GM19025 (cell line): Measurements from ENCODE around the gene TRAF2.

Experiments
- ATAC-seq: cut with Tn5 transposase; IDR thresholded peaks from one replicate; pipeline ENCODE4 v1.9.1; 2021; ENCODE audit warnings: mild to moderate bottlenecking, low read depth, moderate library complexity; ENCODE audit not compliant: unreplicated experiment

The TRAF2 gene

DNA sequence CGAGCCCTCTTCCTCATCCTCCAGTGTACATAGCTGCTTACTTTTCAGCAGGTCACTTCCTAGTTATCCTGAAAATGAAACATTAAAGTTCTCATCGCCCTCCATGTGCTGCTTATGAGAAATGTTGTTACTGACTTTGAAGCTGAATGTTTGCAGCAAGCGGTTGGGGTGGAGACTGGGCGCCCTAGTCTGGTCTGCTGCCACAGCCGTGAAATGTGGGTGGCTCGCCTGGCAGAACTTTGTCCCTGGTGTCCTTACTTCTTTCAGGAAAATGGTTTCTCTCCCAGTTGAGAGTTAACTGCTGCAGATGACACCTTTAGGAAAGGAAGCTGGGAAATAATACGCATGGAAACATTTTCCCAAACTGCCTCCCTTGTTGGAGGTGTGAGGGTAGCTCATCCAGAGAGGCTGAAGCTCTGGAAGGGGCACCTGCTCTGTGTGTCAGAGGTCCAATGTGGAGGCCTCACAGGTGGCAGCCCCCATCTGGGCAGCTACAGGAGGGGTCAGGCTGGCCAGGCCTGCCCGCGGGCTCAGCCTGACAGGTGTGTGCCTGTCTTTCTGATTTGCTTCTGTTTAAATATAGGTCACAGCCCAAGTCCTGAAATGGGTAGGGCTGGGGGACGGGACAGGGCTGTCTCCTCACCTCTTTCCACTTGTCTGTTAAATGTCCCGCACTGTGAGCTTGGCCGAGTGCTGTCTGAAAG, 24.0 kb downstream of the TRAF2 start:
- no peak for ATAC-seq

DNA sequence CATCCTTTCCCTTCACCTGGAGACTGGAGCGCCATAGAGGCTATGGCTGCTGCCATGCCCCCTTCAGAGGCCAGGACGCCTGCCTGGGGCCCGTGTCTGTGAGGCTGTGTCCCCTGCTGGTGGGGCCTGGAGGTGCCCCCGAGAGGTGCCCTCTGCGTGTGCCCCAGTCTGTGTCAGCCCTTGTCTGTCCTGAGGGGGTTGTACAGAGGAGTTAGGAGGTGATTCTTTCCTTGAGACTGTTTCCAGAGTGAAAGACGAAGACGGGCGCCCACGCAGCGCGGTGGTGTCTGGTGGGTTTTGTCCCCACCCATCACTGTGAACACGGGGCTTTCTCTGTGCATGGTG, 24.6 kb downstream of the TRAF2 start:
- no peak for ATAC-seq

DNA sequence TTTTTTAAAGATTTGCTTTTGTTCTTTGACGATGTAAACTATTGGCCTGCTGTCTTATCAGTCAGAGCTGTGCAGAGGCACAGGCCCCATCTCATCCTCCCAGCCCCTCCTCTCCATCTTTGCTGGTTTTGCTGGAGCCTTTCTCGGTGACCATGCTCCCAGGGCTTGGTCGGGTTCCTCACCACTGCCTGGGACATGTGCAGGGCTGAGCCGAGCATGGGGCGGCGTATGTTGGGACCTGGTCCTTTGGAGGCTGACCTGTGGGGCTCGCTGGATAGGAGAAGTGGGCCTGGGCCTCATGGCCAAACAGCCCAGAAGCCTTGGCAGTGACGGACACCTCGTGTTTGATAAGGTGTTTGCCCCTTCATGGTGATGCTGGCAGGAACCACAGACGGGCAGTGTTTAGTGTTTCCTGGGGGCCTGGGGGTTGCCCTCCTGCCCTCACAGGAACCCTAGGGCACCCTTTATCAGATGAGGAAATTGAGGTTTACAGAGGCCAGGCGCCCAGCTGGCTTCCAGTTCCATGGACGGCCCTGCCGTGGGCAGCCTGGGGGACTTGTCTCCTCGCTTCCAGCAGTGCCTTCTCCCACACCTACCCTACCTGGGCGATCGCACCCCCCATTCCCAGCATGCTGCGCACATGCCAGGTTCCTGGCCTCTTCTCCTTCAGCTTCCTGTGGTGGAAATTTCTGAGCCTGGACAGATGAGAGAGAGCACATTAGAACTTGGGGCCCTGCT, 27.6 kb downstream of the TRAF2 start:
- no peak for ATAC-seq

DNA sequence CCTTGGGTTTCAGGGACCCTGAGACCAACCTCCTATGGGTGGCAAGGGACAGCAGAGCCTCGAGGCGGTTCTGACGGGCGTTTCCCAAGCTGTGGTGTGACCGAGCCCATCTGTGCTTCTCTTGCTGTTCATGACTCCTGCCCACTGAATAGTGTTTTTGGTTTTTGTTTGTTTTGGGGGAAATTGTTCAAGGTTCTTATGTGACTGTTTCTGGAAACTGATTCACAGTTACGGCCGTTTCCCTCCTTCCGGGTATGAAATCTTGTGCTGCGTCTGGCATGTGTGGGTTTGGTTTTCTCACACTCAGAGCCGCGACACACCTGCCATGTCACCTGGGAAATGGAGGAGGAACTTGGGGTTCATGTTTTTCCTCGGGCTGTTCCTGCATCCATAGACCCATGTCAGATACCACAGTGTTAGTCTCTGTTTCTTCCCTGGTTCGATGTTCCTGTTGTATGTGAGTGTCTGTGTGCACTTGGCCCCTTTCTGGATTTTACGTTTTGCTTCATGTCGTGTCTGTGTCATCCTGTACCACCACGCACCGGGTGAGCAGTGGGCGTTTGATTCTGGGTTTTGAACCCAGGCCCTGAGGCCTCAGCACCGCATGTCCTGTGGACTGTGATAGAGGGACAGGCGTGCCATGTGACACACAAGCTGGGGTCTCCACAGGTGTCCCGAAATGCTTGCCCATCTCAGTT, 29.5 kb downstream of the TRAF2 start:
- ATAC-seq = no peak

GRCh38 chr9:136916330-136917184, 30.2 kb downstream of the TRAF2 start:
- ATAC-seq = no peak

DNA sequence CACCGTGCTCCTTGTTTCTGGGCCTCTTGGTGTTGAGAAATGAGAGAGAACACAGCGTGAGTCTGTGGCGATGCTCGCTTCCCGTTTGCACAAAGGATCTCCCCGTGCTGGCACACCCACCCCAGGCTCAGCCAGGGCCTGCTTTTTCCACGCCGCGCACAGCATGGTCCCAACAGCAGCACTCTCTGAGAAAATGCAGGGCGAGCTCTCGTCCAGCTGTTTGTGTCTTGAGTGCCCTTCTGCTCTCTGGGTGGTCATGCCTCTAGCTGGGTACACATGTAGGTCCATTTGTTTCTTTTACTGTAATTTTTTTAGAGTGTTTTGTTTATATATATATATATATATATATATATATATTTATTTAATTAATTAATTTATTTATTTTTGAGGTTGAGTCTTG, 31.6 kb downstream of the TRAF2 start:
- no peak for ATAC-seq

DNA sequence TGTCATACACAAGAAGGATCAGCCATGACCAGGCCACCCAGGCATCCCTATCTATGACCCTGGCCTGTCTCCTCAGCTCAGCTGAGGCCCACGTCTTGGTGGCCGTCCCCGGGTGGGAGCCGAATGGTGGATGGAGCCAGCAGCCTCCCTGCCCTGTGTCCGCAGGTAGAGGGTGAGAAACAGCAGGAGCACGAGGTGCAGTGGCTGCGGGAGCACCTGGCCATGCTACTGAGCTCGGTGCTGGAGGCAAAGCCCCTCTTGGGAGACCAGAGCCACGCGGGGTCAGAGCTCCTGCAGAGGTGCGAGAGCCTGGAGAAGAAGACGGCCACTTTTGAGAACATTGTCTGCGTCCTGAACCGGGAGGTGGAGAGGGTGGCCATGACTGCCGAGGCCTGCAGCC, 33.8 kb downstream of the TRAF2 start:
- no peak for ATAC-seq

GRCh38 chr9:136920734-136921231, 34.5 kb downstream of the TRAF2 start:
- no peak for ATAC-seq

DNA sequence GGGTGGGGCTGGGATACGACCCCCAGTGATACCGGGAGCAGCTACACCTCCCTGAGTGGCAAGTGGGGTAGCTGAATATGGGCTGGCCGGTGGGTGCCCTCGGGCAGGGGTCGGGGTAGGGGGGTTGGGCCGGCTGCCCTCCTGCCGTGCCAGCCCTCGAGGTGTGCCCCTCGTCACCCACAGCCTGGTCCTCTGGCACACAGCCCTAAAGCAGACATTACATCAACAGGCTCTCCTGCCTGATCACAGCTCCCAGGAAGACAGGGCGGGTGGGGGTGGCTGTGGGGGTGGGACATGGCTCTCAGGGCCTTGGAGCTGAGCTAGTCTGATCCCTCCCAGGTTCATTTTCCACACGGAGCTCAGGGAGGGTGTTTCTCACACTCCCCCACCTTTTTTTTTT, 35.0 kb downstream of the TRAF2 start:
- no peak for ATAC-seq

DNA sequence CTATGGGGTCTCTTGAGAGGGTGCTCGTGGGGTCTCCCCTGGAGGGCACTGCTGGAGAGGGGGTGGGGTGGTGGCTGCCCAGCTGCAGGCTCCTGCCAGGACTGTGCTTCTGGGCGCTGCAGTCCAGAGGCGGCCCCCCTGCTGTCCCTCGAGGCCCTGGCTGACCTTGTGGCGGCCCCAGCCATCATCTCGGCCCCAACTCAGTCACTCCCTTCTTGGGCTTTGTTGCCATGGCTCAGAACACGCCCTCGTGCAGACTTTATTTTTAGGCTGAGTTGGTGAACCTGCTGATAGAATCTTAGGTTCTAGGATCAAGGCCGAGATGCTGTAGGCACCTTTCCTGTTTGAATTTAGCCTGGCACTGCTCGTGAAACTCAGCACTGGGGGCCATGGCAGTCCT, 35.4 kb downstream of the TRAF2 start:
- no peak for ATAC-seq

DNA sequence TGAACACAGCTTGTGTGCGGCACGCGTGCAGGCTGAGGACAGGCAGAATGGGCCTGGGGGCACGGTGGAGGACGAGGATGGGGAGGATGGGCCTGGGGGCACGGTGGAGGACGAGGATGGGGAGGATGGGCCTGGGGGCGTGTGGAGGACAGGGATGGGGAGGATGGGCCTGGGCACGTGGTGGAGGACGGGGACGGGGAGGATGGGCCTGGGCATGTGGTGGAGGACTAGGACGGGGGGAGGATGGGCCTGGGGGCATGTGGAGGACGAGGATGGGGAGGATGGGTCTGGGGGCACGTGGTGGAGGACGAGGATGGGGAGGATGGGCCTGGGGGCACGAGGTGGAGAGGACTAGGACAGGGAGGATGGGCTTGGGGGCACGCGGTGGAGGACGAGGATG, 36.2 kb downstream of the TRAF2 start:
- ATAC-seq = no peak

GRCh38 chr9:136923881-136924280, 37.6 kb downstream of the TRAF2 start:
- ATAC-seq = no peak

DNA sequence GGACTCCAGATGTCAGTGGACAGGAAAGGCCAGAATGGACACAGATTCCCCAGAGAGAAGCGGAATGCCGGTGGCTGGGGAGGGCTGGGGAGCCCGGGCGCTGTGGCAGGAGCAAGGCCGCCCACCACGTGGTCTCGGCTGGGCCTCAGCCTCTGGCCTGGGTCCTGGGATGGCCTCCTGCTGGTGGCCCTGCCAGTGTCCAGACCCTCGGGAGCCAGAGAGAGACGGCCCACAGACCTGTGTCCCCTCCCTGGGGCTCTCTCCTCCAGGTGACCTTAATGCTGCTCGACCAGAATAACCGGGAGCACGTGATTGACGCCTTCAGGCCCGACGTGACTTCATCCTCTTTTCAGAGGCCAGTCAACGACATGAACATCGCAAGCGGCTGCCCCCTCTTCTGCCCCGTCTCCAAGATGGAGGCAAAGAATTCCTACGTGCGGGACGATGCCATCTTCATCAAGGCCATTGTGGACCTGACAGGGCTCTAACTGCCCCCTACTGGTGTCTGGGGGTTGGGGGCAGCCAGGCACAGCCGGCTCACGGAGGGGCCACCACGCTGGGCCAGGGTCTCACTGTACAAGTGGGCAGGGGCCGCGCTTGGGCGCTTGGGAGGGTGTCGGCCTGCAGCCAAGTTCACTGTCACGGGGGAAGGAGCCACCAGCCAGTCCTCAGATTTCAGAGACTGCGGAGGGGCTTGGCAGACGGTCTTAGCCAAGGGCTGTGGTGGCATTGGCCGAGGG, 39.3 kb downstream of the TRAF2 start:
- ATAC-seq = no peak

GRCh38 chr9:136926154-136926704, 39.9 kb downstream of the TRAF2 start:
- ATAC-seq = no peak

- ATAC-seq = no peak
Measured at GRCh38 chr9:136926749-136927148, 40.4 kb downstream of the TRAF2 start.

- no peak for ATAC-seq
Measured at GRCh38 chr9:136927343-136928271, 41.3 kb downstream of the TRAF2 start.

GRCh38 chr9:136928591-136928990, 42.3 kb downstream of the TRAF2 start:
- no peak for ATAC-seq

GRCh38 chr9:136930014-136930413, 43.7 kb downstream of the TRAF2 start:
- ATAC-seq = no peak
